Stimulated activated CD4-positive, alpha-beta T cell treated with anti-CD3 and anti-CD28 coated beads, Interleukin-1b, Interleukin-23, amount 100 ng/mL, for 24 hours (primary cell): ENCODE data around the gene LANCL2.

Experiments used
- DNase-seq, 4 experiments: peaks; one replicate each; pipeline ENCODE4 v3.0.0-alpha.2; 2020; ENCODE audit warnings: low read depth in 4 of 4, low spot score in 1 of 4

The LANCL2 gene

DNA sequence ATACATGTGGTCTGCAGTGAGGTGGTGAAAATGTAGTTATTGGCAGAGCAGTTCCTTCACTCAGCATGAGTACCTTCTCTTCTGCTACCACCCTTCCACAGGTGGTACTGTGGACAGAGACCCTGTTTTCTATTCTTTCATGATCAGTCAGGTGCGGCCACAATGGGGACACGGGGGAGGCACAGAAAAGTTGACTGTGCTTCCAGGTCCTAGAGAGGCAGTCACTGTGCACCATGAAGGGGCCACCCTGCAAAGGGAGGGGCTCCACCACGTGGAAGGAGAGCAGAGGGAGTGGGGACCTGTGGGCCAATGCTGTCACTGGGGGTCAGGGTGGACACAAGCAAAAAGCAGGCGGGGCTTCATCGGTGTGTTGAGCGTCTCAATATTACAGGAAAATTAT is 3.6 kb upstream of the LANCL2 start:
- DNase-seq = no peak

DNA sequence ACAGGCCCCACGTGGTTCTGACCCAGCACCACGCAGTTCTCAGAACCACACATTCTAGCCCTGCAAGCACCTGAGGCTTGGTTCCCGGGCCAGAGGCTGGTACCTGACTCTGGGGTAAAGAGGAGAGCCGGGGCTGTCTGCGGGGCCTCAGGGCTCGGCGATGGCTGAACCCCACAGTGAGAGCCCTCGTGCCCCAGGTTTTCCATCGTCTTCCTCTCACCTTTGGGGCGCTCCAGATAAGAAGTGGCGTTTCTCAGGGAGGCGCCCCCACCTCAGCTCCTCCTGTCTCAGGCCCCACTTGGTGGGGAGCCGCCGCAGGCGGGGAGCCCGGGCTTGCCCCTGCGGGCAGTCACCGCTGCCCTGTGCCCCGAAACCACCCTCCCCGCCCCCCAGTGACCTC is 2.2 kb upstream of the LANCL2 start:
- DNase-seq = no peak

DNA sequence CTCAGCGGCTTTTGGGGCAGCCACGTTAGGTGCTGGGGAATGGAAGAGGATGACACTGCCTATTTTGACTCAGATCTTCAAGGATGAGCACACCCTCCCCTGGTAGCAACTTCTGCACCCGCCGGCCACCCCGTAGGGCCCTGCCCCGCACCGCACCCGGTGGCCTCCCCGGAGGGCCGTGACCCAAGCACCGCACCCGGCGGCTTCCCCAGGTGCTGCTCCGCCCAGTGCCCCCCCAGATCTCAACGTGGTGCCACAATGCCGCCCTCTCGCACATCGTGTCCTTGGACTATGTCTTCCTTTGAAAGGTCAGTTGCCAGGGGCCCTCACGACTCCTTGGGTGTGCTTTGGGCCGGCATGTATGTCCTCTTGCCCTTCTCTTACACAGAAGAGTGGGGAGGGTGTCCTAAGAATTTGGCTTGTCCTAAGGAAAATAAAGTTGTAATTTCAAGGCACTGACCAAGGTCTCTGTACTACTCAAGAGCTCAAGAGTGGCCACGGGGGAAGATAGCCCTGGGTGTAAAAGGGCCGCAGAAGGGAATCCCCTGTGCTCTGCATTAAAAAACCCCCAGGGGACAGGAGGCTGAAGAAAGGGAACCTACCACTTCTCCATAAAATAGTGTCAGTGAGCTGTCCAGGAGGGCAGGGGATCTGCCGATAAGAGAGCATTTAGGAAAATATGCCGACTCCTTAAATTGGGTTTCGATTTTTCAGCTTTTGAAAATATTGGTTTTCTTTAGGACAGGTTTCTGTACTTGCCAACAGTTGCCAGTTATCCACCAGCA is 1.6 kb upstream of the LANCL2 start:
- no peak for DNase-seq

DNA sequence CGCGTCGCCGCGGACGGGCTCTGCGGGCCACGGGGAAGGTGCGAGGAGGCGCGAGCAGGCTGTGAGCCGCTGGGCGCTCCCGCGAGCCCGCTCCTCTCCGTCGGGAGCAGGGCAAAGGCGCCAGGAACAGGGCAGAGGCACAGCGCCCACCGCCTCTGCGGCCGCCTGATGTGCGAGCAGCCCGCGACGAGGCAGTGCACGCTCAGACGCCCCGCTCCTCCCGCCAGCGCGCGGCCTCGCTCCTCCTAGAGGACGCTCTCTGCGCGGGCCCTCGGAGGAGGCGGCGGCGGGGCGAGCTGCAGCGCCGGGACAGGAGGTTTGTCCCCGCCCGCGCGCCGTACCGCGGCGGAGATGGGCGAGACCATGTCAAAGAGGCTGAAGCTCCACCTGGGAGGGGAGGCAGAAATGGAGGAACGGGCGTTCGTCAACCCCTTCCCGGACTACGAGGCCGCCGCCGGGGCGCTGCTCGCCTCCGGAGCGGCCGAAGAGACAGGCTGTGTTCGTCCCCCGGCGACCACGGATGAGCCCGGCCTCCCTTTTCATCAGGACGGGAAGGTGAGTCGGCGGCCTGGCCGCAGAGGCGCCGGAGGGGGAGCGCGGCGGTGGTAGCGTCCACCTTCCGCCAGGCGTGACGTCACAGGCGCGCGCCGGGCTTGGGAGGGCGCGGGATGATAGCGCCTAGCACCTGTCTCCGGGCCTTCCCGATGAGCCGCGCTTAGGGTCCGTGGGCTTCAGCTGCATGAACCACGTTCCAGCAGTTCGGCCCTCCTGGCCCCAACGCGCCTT is 731 bp downstream of the LANCL2 start:
- peak; percentile 83 to 91 (median 89) for DNase-seq

DNA sequence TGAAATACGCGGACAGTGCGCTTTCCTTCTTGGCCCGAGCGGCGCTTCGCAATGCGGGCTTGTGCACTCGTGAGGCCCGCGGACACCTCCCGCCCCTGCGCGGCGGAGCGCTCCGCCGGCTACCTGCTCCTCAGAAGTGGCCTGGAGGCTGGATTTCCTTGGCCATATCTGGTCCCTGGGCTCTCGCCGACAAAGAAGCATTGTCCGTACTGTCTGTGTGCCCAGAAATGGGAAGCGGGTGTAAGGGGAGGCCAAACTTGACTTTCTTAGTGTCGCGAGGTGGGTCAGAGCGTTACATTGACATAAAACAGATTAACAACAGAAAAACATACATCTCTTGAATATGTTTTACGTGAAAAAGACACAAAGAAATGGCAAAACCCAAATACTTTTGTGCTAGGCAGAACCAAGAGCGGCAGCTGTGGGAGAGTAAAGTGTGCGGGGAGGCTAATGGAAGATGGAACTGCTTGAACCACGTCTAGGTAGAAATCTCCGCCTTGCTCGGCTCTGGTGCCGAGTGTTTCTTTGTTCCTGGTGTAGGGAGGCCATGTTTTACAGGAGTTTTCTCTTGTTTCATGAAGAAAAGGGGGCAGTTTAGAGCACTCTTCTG is 1.4 kb downstream of the LANCL2 start:
- peak in 1 of 4 experiments; percentile 6 for DNase-seq

DNA sequence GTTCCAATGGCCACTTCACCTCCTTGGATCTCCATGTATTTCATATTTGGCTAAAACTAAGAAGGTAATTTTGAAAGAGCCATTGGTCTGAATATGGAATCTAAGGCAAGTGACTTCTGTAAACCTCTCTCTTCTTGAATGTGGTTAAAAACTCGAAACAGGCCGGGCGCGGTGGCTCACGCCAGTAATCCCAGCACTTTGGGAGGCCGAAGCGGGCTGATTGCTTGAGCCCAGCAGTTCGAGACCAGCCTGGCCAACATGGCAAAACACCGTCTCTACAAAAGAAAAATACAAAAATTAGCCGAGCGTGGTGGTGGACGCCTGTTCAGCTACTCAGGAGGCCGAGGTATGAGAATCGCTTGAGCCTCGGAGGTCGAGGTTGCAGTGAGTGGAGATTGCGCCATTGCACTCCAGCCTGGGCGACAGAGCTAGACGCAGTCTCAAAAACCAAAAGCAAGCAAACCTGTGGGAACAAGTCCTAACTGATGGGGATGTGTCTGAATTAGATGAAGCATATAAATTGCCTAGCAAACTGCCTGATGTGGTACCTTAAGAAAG is 2.2 kb downstream of the LANCL2 start:
- DNase-seq = no peak

DNA sequence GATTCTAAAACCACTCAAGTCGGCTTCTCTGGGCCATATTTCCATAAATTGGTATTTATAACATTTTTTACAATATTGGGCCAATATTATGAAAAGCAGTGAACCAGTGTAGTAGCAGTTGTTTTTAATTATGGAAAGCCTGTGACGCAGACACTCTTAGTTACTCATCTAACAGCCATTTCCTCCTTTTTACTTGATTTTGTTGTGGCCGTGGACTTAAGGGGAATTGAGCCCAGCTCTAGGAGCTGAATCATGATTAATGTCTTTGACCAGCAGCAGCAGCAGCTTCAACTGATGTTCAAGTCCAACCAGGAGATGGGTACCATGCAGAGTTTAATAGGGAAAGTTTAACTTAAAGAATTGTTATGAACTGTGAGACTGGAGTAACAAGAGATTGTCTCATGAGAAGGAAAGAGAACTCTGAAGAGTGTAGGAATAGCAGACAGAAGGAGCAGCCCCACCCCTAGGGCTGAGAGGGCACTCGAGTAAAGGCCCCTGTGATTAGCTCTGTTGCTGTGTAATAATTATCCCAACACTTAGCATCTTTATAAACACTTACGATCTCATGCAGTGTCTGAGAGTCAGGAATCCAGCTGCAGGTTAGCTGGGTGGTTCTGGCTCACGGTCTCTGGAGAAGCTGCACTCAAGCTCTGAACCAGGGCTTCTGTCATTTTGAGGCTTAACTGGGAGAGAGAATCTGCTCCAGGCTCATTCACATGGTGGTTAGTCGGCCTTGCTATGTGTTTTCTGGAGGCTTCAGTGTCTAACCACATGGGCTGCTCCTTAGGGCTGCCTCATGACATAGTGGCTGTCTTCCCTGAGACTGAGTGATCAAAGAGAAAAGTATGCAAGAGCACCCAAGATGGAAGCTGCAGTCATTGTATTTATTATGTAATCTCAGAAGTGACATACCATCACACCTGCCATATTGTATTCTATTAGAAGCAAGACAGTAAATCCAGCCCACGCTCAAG is 4.6 kb downstream of the LANCL2 start:
- no peak for DNase-seq

DNA sequence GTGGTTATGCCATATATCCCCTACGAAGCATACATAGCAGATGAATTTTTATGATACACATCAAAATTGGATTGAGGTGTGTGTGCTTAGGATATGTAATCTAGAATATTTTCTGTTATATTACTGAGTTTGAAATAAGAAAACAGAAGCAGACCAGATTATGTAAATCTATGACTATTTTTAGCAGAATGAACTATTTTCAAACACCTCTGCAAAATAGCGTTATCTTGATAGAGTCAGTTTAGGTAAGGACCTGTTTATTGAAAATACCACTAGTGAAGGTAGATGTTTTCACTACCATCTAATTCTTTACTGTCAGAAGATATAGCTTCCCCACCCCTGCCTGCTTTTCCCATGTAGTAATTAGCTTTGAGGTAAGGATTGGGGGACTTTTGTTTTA is 9.1 kb downstream of the LANCL2 start:
- no peak for DNase-seq

DNA sequence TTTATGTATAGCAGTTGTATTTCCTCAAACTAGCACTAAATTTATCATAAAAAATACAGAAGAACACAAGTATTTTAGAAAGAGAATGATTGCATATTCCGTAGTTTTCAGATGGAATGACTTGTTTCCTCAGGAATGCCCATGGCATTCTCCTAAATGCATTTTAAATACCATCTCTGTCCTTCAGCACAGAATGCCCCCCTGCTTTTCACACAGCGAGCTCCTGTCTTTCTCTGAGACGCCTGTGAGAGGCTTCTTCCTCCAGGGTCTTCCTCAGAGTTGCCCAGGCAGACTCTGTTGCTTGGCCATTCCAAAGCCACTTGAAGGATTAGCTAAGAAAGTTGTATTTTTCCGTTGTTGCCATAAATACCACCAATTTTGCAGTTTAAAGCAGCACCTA is 10.1 kb downstream of the LANCL2 start:
- no peak for DNase-seq

DNA sequence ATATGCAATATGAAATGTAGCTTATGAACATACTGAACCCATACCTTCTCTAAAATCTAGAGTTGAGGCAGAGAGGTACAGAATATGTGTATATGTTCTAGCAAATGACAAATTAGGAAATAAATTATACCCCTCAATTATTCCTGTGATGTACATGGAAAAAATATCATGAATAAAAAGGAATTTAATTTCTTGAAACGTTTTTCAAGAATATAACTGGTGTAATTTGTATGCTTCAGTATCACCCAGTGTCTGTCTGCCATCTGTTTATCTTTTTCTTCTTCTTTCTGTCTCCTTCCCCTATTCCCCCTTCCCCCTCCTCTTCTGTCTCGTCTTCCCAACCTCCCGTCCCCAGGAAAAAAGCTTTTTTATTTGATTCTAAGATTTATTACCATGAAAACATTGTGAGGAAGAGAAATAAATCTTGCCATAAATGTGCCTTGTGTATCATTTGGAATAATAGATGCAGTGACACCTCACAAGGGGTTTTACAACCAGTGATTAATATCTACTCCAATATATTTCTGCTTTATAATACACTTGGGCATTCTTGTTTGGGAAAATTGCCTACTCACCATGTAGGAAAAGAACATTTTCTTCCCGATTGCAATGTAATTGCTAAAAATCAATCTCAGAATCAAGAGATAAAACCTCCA is 12.2 kb downstream of the LANCL2 start:
- DNase-seq = no peak

DNA sequence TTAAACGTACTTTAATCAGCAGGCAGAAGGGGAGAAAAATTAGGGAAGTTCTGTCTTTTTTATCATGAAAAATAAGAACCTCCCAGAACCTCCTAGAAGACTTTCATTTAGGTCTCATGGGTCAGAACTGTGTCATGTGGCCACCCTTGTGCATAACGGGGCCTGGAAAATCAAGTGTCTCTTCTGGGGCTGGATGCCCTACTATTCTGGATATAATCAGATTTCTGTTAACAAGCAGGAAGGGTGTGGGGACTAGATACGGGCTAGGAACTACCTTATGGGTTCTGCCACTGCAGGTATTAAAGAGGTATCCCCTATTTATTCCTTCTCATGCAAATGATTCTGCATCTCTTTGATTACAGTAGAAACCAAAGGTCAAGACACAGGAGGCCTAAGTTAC is 14.1 kb downstream of the LANCL2 start:
- DNase-seq = no peak

DNA sequence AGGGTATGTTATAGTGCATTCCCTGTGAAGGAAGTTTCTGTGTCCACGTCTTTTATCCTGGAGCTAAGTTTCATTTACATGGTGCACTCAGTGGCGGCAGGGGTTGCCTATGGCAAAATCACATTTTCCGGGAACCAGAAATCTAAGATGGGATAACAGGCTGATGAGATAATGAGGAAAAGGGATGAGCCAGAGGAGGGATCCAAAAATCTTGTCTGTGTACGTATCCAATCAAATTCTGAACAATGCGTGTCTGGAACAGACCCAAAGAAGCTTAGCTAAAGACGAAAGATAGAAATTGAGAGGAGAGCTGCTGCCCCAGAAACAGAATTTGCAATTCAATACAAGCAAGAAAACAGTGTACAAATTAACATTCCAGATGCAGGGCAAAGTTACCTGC is 16.1 kb downstream of the LANCL2 start:
- DNase-seq = no peak

DNA sequence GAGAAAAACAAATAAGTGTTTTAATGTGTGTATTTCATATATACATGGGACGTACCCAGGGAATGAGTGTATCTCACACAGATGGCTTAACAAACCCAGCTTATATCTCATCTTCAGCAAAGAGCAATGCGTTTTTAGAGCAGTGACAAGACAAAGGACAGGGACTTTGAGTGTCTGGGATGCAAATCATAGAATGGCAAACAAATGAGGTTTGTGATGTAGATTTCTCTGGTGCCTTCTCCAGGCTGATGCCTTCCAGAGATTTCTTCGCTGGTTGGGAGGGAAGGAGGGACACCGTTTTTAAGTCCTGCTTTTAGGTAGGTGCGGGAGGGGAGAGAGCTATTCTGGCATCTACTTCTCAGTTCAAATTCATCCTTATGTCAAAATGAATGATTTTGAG is 16.6 kb downstream of the LANCL2 start:
- DNase-seq = no peak

DNA sequence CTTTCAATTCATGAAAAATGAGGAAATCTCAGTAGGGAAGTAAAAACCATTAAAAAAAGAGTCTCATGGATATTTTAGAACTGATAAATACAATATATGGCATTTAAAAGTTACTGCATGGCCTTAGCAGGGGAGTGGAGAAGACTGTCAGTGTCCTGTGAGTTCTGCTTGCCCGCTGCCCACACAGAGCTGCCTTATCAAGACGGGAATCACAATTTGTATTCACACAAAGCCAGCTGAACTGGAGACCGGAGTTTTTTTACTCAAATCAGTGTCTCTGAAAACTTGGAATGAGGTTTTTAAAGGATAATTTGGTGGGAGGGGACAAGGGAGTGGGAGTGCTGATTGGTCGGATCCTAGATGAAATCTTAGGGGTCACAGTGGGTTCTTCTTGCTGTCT is 17.1 kb downstream of the LANCL2 start:
- DNase-seq = no peak

DNA sequence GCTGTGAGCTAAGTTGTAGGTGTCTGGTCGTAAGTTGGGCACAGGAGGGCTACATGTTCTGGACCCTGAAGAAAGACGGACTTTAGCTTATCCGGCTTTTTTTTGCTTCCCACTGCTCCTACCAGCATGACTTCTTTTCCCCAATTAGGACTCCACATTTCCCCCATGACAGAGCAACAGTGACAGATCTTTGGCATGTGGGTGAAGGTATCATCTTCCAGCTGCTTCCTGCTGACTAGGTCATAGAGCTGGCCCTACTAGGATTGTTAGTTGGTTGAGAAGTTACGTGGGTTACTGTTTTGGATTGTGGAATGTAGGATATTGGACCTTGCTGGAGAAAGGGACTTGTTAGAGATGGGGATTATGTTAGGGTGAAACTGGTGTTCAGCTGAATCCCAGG is 21.4 kb downstream of the LANCL2 start:
- no peak for DNase-seq

DNA sequence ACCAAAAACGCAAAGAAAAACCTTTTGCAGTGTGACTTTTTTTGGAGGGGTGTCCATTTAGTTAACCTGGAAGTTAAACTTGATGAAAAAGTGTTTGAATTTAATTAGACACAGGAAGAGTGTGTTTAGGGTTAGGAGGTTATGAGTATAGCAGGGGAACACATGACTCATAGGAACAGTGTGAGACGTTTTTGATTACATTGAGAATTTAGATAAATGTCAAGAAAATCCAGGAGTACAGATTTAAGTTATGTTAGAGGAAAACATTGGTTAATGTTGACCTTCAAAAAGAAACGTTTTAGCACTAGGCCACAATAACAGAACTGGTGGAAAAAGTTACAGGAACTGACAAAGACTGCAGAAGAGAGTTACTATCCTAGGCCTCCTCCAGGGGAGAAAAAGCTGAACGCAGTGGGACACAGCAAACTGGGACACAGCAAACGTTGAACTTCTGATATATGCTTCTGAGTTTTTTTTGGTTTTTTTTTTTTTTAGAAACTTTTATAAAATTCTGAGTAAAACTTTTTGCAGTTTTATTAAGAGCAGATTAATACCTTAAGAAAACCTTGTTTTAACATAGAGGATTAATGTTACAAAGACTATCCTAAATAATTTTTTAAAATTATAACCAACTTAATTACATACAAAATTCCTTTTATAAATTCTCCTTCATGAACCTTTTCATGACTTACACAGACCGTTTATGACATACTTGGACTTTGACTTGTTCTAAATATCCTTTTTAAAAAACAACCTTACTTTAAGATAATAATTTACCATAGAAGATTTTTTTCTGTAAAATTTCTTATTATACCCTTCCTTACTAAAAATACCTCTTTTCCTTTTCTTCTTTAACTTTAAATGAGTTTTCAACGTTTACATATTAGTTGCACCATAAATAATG is 22.2 kb downstream of the LANCL2 start:
- DNase-seq = no peak

DNA sequence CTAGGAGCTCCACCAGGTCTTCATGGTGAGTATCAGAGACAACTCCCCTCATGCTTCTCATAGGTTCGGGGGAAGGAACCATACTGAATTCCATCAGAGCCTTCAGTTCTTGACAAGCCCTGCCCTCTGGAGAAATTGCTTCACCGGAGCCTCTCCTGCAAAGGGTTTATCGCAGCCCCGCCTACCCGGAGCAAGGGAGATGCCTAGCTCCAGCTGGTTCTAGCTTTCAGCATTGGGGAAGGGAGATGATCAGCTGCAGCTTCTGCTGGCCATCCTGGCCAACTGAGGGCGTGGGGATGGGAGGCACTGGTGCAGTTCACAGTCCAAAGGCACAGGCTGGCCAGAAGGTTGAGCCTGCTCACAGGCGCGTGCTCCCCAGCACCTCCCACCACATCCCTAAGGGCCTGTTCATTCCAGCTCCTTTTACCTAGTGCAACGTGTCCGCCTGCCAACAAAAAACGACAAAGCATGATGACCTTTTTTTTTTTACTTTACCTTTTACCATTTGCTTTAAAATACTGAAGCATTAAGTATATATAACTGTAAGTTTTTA is 31.2 kb downstream of the LANCL2 start:
- no peak for DNase-seq

DNA sequence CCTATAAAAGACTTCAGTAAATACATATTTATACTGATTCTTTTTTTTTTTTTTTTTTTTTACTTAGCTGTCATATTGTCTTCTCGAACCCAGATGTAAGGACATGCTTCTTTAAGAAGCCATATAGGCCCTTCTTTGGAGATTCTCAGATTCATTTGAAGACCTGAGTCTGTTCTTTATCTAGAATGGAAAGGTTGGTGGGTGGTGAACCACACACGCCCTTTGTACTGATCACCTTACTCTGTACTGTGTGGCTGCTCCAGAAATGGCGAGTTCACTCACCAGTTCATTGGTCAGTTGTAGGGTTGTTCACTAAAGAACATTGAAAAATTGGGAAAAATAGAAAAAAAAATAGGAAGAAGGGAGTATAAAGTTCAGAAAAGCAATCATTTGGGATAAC is 32.5 kb downstream of the LANCL2 start:
- DNase-seq = no peak

DNA sequence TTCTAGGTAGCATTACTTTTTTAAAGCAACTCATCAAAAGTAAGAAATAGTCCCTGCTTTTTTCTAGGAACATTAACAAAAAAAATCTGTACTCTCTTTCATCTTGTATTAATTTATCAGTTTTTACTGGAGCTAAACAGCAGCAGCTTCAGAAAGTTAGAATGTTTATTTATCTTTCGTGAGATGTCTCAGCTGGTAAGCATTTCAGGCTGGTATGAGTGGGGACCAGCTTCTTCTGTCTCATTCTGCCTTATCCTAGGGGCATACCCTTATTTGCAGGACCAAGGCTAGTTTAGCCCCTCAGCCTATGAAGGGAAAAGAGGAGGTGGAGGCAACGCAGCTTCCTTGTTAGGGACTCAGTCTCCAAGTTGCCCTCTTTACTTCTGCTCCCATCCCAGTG is 35.1 kb downstream of the LANCL2 start:
- no peak for DNase-seq
